ENCODE results near the gene JAML.

GRCh38 chr11:118219732-118220131, 5.1 kb downstream of the JAML start:
- TF ChIP-seq POLR2A (IDR thresholded peaks at IDR 0.05; ENCODE audit: low read depth, low read length) (no peak), TAF1 (IDR thresholded peaks at IDR 0.05; ENCODE audit: low read depth, low read length) (no peak), POLR2AphosphoS5 (IDR thresholded peaks at IDR 0.05; ENCODE audit: low read depth, low read length) (no peak), SPI1 (IDR thresholded peaks at IDR 0.05; ENCODE audit: low read depth, low read length) (no peak), PAX5 (IDR thresholded peaks at IDR 0.05; ENCODE audit: insufficient read depth, low read length, severe bottlenecking) (no peak), POU2F2 (IDR thresholded peaks at IDR 0.05; ENCODE audit: low read depth, low read length) (no peak)
